Measurements from ENCODE around the gene SPTLC2. TPM values are rescaled to one million over a fixed set of nuclear protein-coding genes. Genes with fewer than 3 reads are reported as not detected.
"Not testable (repeated sequence)": the region's sequence is repeated elsewhere in the genome, so short reads cannot be mapped to it uniquely, and the experiment has no call there.

SPTLC2 gene
- total and polyA plus RNA-seq, 10 donors = 7.0 to 103 (median 69.5) TPM

- intact Hi-C loops (cut with DNase I; ENCODE audit: low total_unique reads) = loop anchor here (10.0 kb wide), 2 partner anchors 60 to 100 kb away; partner anchors contain the start of genes AHSA1, SPTLC2 and VIPAS39
- no peaks in the 10 kb centered on the region for H3K9me3 ChIP-seq
- H3K4me3 ChIP-seq = no peak overlapping the region
- H3K27me3 ChIP-seq (replicated peaks in 1 of 7) = no peaks in the 10 kb centered on the region
- TF ChIP-seq, protein P1, sequence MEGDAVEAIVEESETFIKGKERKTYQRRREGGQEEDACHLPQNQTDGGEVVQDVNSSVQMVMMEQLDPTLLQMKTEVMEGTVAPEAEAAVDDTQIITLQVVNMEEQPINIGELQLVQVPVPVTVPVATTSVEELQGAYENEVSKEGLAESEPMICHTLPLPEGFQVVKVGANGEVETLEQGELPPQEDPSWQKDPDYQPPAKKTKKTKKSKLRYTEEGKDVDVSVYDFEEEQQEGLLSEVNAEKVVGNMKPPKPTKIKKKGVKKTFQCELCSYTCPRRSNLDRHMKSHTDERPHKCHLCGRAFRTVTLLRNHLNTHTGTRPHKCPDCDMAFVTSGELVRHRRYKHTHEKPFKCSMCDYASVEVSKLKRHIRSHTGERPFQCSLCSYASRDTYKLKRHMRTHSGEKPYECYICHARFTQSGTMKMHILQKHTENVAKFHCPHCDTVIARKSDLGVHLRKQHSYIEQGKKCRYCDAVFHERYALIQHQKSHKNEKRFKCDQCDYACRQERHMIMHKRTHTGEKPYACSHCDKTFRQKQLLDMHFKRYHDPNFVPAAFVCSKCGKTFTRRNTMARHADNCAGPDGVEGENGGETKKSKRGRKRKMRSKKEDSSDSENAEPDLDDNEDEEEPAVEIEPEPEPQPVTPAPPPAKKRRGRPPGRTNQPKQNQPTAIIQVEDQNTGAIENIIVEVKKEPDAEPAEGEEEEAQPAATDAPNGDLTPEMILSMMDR (IDR thresholded peaks at IDR 0.05 in 8 of 11, conservative IDR thresholded peaks at IDR 0.05 in 3 of 11) = no peak
- TF ChIP-seq POLR2AphosphoS5 (IDR thresholded peaks at IDR 0.05) (no peak), POLR2A (IDR thresholded peaks at IDR 0.05) (no peak)
- 82 to 92% (median 87%) methylated on average over 9 of the region's 9 CpGs for WGBS, 5 donors
- peaks cover 0 to 36% (median 20%) of the 10 kb centered on the region in 6 donors for H3K4me1 ChIP-seq
- peaks cover 0 to 100% (median 60%) of the 10 kb centered on the region in 6 donors for H3K36me3 ChIP-seq
- no peak for DNase-seq
- peak overlapping the region; percentile 10 to 83 (median 72) for H3K27ac ChIP-seq
Observed at GRCh38 chr14:77554816-77555599, 61.4 kb downstream of the SPTLC2 start.

DNA sequence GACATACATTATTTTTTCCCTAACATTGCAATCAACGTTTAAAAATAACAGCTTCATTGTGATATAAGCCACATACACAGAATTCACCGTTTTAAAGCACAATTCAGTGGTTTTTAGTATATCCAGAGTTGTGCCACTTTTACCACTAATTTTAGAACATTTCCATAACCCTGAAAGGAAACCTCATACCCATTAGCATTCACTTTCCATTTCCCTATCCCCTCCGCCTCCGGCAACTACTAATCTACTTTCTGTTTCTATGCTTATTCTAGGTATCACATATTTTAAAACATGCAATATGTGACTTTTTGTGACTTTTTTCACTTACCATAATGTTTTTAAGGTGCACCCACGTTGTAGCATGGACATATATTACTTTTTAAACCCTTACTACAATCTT lies 62.2 kb downstream of the SPTLC2 start:
- Histone ChIP-seq H3K27ac (peak overlapping the region; percentile 10 to 83 (median 72)), H3K27me3 (replicated peaks in 1 of 7) (no peaks in the 10 kb centered on the region), H3K4me1 (peaks cover 0 to 36% (median 20%) of the 10 kb centered on the region in 6 donors), H3K9me3 (no peaks in the 10 kb centered on the region), H3K36me3 (peaks cover 0 to 100% (median 62%) of the 10 kb centered on the region in 6 donors), H3K4me3 (peak overlapping the region in 2 of 8 donors; percentile 3 to 11)
- intact Hi-C loops (cut with DNase I; ENCODE audit: low total_unique reads) = loop anchor here (10.0 kb wide), 2 partner anchors 61 to 99 kb away; partner anchors contain the start of genes AHSA1, SPTLC2 and VIPAS39
- TF ChIP-seq POLR2AphosphoS5 (IDR thresholded peaks at IDR 0.05) = no peak
- 13 to 62% (median 41%) methylated on average over 5 of the region's 5 CpGs for WGBS, 5 donors
- no peak for DNase-seq

GRCh38 chr14:77549451-77549850 lies 67.0 kb downstream of the SPTLC2 start:
- intact Hi-C loops (cut with DNase I; ENCODE audit: low total_unique reads) = no loop called here
- H3K36me3 ChIP-seq = peaks cover 0 to 100% (median 55%) of the 10 kb centered on the region in 6 donors
- H3K9me3 ChIP-seq = no peaks in the 10 kb centered on the region
- H3K4me3 ChIP-seq = no peak overlapping the region
- 87 to 100% (median 96%) methylated on average over 1 of the region's 1 CpG for WGBS, 5 donors
- H3K4me1 ChIP-seq = peaks cover 0 to 18% (median 11%) of the 10 kb centered on the region in 6 donors
- no peak for DNase-seq
- H3K27ac ChIP-seq = no peak overlapping the region
- TF ChIP-seq POLR2A (IDR thresholded peaks at IDR 0.05) = no peak
- TF ChIP-seq POLR2AphosphoS5 (IDR thresholded peaks at IDR 0.05) = no peak
- TF ChIP-seq, protein P1 (IDR thresholded peaks at IDR 0.05 in 8 of 11, conservative IDR thresholded peaks at IDR 0.05 in 3 of 11) = no peak
- no peaks in the 10 kb centered on the region for H3K27me3 ChIP-seq (replicated peaks in 1 of 7)

GRCh38 chr14:77547512-77548180 lies 68.8 kb downstream of the SPTLC2 start:
- peaks cover 0 to 90% (median 54%) of the 10 kb centered on the region in 6 donors for H3K36me3 ChIP-seq
- WGBS, 5 donors = 75 to 91% (median 87%) methylated on average over 8 of the region's 8 CpGs
- TF ChIP-seq POLR2AphosphoS5 (IDR thresholded peaks at IDR 0.05) = peak in 1 of 3 donors; percentile 6
- TF ChIP-seq POLR2A (IDR thresholded peaks at IDR 0.05) = no peak
- DNase-seq = no peak
- H3K9me3 ChIP-seq = no peaks in the 10 kb centered on the region
- H3K27ac ChIP-seq = peak overlapping the region in 5 of 8 donors; percentile 15 to 47 (median 19)
- no peak overlapping the region for H3K4me3 ChIP-seq
- no peaks in the 10 kb centered on the region for H3K27me3 ChIP-seq (replicated peaks in 1 of 7)
- H3K4me1 ChIP-seq = peaks cover 7 to 22% (median 14%) of the 10 kb centered on the region in 6 donors
- intact Hi-C loops (cut with DNase I; ENCODE audit: low total_unique reads) = no loop called here

- DNase-seq; H3K9me3 ChIP-seq; H3K27me3 ChIP-seq (replicated peaks in 1 of 7); H3K4me3 ChIP-seq; intact Hi-C loops (cut with DNase I; ENCODE audit: low total_unique reads); H3K27ac ChIP-seq: not testable (repeated sequence)
- WGBS, 5 donors = 93 to 98% (median 97%) methylated on average over 11 of the region's 11 CpGs
- Histone ChIP-seq H3K36me3 (peaks cover 0 to 80% (median 38%) of the 10 kb centered on the region in 6 donors), H3K4me1 (peaks cover 9 to 44% (median 34%) of the 10 kb centered on the region in 6 donors)
Observed at GRCh38 chr14:77545171-77545570, 71.3 kb downstream of the SPTLC2 start.

Data from spleen (tissue), 11 donors.